HUES64 (cell line): ENCODE results near the gene RTF2.

Experiments used
- H3K27ac ChIP-seq: 2 replicates; pipeline ENCODE4 v1.7.0; 2013; ENCODE audit warnings: low read depth, low read length, inconsistent platforms
- H3K27me3 ChIP-seq: 2 replicates; pipeline ENCODE4 v1.6.1; 2013; ENCODE audit warnings: mild to moderate bottlenecking, low read length; ENCODE audit not compliant: insufficient read depth
- H3K36me3 ChIP-seq: 2 replicates; pipeline ENCODE4 v1.6.1; 2013; ENCODE audit warnings: mild to moderate bottlenecking, low read length; ENCODE audit not compliant: insufficient read depth
- H3K4me1 ChIP-seq: 2 replicates; pipeline ENCODE4 v1.6.1; 2013; ENCODE audit warnings: mild to moderate bottlenecking, low read length, moderate library complexity; ENCODE audit not compliant: insufficient read depth
- H3K4me3 ChIP-seq: 2 replicates; pipeline ENCODE4 v1.5.1; 2013; ENCODE audit warnings: mild to moderate bottlenecking, low read length, moderate library complexity
- H3K9ac ChIP-seq: 2 replicates; pipeline ENCODE4 v1.6.1; 2013; ENCODE audit warnings: mild to moderate bottlenecking, low read depth, low read length
- H3K9me3 ChIP-seq: 2 replicates; pipeline ENCODE4 v1.6.1; 2013; ENCODE audit warnings: low read depth, low read length; ENCODE audit not compliant: insufficient read depth
- WGBS: fragments of 150-250, 120-280 bp; methylation state at CpG from one replicate; pipeline ENCODE4 v1.1.7; 2013; ENCODE audit warnings: missing lambda C conversion rate; 5-methylcytosine and 5-hydroxymethylcytosine counted together

RTF2 gene

DNA sequence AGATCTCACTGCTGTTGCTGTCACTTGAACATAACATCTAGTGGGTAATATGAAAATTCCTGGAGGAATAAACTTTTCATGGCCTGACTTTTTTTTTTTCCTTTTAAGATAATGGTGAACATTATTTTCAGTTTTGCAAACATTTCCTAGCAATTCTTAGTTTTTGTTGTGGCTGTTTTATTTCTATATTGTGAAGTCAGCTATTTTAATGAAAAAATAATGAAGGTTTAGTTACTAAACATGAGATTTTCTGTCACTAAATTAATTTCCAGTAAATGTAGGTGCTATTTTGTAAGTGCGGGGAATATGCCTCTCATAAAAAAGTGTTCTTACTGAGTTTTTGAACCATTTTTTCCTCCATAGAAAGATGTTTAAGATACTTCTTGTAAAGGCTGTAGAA is 32.7 kb downstream of the RTF2 start:
- Histone ChIP-seq H3K4me3 (no peak overlapping the region), H3K9me3 (no peaks in the 10 kb centered on the region), H3K36me3 (peaks cover 16% of the 10 kb centered on the region; the same call in 1 of the 2 replicates), H3K27me3 (no peaks in the 10 kb centered on the region), H3K9ac (no peak overlapping the region), H3K27ac (no peak overlapping the region), H3K4me1 (no peaks in the 10 kb centered on the region)
- WGBS, result 100% methylated on average over 1 of the region's 1 CpG

DNA sequence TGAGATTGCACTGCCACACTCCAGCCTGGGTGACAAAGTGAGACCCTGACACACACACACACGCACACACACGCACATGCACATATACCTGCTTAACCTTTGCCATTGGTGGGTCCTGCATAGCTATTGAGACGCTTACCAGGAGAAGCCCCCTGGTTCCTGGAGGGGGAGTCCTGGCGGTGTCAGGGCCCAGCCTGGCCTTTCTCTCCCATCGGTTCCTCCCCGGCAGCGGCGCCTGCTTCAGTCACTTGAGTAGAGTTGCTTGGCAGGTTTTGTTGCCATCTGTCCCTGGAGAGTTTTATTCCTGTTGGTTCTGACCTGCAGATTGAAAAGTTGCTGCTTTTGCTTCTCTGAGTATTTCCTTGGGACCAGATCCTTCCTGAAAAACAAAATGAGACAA is 35.5 kb downstream of the RTF2 start:
- Histone ChIP-seq H3K36me3 (peaks cover 4% of the 10 kb centered on the region; the same call in 1 of the 2 replicates), H3K4me1 (no peaks in the 10 kb centered on the region), H3K27ac (0 out of 2 replicates have a peak overlapping the region, but pooled peaks have one; percentile 18), H3K9ac (no peak overlapping the region), H3K4me3 (no peak overlapping the region), H3K9me3 (no peaks in the 10 kb centered on the region), H3K27me3 (no peaks in the 10 kb centered on the region)
- 91% methylated on average over 8 of the region's 8 CpGs for WGBS

DNA sequence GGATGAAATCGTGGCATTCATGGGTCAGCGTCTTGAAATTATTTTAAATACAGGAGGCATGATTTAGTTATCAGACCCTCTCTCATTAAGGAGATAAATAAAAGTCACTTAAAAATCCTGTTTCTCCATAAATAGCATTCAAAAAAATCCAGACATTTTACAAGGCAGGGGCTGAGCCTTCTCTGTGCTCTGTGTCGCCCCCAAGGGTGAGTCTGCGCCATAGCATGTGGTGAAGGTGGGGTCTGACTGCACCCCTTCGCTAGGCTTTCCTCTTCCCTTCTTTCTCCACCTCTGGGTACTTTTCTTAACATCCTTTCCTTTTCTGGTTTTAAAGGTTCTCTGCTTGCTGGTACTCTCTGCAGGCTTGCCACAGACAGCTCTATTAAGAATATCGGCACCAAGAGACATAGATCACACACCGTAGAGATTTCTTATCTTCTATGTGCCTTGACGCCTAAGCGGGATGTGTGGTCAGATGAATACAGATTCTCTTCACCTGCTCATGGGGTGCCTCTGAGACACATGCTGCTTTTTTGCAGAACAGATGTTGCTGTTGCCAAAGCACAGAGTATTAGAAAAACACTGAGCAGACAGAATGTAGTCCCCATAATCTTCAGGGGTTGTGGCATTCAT is 36.1 kb downstream of the RTF2 start:
- H3K4me1 ChIP-seq, result no peaks in the 10 kb centered on the region
- H3K4me3 ChIP-seq, result no peak overlapping the region
- H3K36me3 ChIP-seq, result peaks cover 4% of the 10 kb centered on the region; the same call in 1 of the 2 replicates
- H3K9ac ChIP-seq, result no peak overlapping the region
- WGBS, result 93% methylated on average over 9 of the region's 9 CpGs
- 0 out of 2 replicates have a peak overlapping the region, but pooled peaks have one; percentile 18 for H3K27ac ChIP-seq
- no peaks in the 10 kb centered on the region for H3K9me3 ChIP-seq
- H3K27me3 ChIP-seq, result no peaks in the 10 kb centered on the region

DNA sequence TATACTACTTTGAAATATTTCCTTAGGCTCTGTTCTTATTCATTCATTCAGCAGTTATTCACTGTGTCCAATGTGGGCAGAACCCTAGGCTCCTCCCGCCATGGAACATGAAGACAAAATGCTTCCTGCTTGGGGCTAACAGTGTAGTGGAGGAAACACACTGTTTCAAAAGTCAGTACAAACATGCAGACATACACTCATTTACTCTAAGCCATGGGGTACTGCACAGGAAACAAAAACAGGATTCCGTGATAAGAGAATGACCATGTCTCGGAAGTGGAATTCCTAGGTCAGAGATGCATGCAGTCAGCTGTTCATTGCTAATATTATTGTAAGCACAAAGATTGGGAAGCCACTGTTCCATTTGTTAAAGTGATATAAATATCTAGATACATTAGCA is 37.7 kb downstream of the RTF2 start:
- Histone ChIP-seq H3K27ac (no peak overlapping the region), H3K27me3 (no peaks in the 10 kb centered on the region), H3K9ac (no peak overlapping the region), H3K9me3 (no peaks in the 10 kb centered on the region), H3K36me3 (peaks cover 4% of the 10 kb centered on the region; the same call in 1 of the 2 replicates), H3K4me3 (no peak overlapping the region), H3K4me1 (no peaks in the 10 kb centered on the region)
- WGBS, result 71% methylated on average over 3 of the region's 3 CpGs

DNA sequence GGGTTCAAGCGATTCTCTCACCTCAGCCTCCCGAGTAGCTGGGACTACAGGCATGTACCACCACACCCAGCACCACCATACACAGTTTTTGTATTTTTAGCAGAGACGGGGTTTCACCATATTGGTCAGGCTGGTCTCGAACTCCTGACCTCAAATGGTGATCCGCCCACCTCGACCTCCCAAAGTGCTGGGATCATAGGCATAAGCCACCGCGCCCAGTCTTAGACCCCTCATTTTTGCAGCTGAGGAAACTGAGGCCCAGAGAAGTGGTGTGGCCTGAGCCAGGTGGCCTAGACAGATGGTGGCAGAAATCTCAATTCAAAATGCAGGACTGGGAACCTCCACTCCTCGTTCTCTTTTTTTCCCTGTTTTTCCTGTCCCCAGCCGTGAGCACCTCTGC is 43.5 kb downstream of the RTF2 start:
- Histone ChIP-seq H3K9me3 (no peaks in the 10 kb centered on the region), H3K4me1 (no peaks in the 10 kb centered on the region), H3K9ac (no peak overlapping the region), H3K36me3 (peaks cover 13% of the 10 kb centered on the region), H3K27me3 (no peaks in the 10 kb centered on the region), H3K4me3 (no peak overlapping the region), H3K27ac (no peak overlapping the region)
- 95% methylated on average over 10 of the region's 10 CpGs for WGBS

DNA sequence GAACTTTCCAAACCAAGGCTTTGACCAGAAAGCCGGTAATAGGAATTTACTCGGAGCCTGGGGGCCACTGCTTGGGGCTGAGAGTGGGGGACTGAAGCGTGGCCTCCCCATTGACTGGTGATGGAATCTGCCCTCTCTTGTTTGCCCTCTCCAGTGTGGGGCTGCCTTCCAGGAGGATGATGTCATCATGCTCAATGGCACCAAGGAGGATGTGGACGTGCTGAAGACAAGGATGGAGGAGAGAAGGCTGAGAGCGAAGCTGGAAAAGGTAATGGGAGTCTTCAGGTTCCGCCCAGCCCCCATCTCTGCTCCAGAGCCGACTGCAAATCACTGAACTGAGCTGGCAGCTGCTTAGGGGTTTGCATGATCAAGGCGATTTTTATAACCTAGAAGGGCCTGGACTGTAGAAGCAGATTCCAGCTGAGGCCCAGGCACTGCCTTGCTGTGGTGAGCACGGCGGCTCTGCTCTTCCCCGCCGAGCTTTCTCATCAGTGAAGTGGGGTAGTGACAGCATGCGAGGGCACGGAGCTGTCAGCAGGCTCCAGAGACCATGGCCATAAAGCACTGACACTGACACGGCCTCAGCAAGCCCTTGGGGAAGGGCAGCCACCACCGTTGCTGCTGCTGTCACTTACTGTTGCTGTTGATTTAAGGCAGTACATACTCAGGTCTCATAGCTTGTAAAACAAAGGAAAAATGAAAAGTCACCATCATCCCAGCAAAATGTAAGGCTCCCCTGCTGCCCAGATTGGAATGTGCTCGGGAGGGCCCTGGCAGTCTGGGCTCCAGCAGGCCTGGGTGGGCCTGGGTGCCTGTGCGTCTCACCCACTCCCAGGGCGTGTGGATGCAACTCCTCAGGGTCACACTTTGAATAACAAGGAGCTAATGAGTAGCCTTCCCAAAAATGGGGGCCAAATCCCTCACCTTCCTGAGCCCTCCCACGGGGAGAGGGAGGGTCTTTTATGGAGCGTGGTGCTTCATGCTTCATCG is 45.0 kb downstream of the RTF2 start:
- Histone ChIP-seq H3K4me1 (no peaks in the 10 kb centered on the region), H3K9me3 (no peaks in the 10 kb centered on the region), H3K36me3 (peaks cover 28% of the 10 kb centered on the region), H3K27ac (no peak overlapping the region), H3K27me3 (no peaks in the 10 kb centered on the region), H3K9ac (no peak overlapping the region), H3K4me3 (no peak overlapping the region)
- WGBS, result 91% methylated on average over 22 of the region's 22 CpGs

DNA sequence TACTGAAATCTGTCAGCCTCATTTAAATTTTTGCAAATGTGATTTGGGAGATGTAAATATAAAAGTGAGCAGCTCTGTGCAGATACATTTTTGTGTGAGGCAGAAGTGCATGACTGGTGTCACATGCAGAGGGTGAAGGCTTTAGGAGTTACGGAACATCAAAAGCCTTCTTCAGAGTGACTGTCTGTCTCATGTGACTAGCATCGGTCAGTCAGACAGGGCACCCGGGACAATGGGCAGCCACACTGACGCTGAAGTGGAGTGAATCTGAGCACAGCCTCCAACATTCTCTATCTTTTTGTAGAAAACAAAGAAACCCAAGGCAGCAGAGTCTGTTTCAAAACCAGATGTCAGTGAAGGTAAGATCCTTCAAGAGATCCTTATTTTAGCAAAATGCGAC is 48.2 kb downstream of the RTF2 start:
- Histone ChIP-seq H3K4me3 (no peak overlapping the region), H3K27ac (no peak overlapping the region), H3K36me3 (peaks cover 48% of the 10 kb centered on the region), H3K27me3 (no peaks in the 10 kb centered on the region), H3K9ac (no peak overlapping the region), H3K4me1 (no peaks in the 10 kb centered on the region), H3K9me3 (peaks cover 19% of the 10 kb centered on the region)
- WGBS, result 95% methylated on average over 5 of the region's 5 CpGs

DNA sequence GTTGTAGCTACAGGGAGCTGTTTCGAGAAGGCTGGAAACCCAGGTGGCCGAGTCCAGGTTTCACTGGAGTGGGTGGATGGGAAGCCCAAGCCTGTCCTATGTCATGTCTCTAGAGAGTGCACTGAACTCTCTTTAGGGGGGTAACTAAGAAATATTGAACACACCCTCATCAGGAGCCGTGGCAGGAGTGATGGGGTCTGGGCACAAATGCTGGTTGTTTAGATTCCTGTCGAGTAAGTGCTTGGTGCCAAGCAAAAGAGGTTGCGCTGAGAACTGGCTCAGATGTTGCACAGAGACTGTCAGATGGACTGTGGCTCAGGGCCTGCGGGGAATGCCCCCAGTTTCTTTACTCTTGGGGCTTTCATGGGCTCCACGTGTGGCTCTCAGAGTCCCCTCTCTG is 48.8 kb downstream of the RTF2 start:
- peaks cover 19% of the 10 kb centered on the region for H3K9me3 ChIP-seq
- WGBS, result 95% methylated on average over 7 of the region's 7 CpGs
- H3K4me1 ChIP-seq, result no peaks in the 10 kb centered on the region
- no peak overlapping the region for H3K9ac ChIP-seq
- H3K36me3 ChIP-seq, result peaks cover 48% of the 10 kb centered on the region
- no peaks in the 10 kb centered on the region for H3K27me3 ChIP-seq
- H3K4me3 ChIP-seq, result no peak overlapping the region
- no peak overlapping the region for H3K27ac ChIP-seq

DNA sequence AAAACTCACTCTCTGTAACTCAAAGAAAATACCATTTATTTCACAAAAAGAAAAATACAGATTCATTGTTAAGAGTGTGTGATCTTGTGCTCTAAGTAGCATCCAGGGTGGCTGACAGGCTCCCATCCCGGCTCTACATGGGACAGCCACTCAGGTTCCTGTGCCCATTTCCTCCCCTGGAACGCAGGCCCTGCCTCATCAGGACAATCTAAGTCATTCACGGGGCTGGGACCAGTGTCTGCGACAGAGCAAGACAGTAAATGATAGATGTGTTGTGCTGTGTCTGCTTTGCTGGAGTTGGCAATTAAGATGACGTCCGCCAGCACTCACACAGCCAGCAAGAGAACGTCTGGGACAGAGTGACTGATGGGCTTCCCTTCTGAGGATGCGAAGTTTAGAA is 49.2 kb downstream of the RTF2 start:
- WGBS, result 96% methylated on average over 8 of the region's 8 CpGs
- Histone ChIP-seq H3K4me3 (no peak overlapping the region), H3K9ac (no peak overlapping the region), H3K36me3 (peaks cover 48% of the 10 kb centered on the region), H3K9me3 (peaks cover 19% of the 10 kb centered on the region), H3K4me1 (no peaks in the 10 kb centered on the region), H3K27me3 (no peaks in the 10 kb centered on the region), H3K27ac (no peak overlapping the region)

DNA sequence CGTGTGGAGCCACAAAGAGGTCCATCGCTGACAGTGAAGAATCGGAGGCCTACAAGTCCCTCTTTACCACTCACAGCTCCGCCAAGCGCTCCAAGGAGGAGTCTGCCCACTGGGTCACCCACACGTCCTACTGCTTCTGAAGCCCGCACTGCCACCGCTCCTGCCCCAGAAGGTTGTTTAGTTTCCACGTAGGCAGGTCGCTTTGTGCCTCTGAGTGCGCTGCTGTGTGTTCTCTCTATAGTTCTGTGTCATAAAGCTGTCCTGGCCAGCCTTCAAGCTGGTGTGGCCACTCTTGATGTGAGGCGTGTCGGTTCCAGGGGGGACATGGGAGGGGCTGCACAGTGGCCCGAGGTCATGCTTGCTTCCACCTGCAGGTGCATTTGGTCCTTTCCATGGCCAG is 49.7 kb downstream of the RTF2 start:
- 95% methylated on average over 14 of the region's 14 CpGs for WGBS
- no peak overlapping the region for H3K27ac ChIP-seq
- no peaks in the 10 kb centered on the region for H3K4me1 ChIP-seq
- peaks cover 48% of the 10 kb centered on the region for H3K36me3 ChIP-seq
- H3K27me3 ChIP-seq, result no peaks in the 10 kb centered on the region
- H3K4me3 ChIP-seq, result no peak overlapping the region
- H3K9me3 ChIP-seq, result peaks cover 19% of the 10 kb centered on the region
- no peak overlapping the region for H3K9ac ChIP-seq

DNA sequence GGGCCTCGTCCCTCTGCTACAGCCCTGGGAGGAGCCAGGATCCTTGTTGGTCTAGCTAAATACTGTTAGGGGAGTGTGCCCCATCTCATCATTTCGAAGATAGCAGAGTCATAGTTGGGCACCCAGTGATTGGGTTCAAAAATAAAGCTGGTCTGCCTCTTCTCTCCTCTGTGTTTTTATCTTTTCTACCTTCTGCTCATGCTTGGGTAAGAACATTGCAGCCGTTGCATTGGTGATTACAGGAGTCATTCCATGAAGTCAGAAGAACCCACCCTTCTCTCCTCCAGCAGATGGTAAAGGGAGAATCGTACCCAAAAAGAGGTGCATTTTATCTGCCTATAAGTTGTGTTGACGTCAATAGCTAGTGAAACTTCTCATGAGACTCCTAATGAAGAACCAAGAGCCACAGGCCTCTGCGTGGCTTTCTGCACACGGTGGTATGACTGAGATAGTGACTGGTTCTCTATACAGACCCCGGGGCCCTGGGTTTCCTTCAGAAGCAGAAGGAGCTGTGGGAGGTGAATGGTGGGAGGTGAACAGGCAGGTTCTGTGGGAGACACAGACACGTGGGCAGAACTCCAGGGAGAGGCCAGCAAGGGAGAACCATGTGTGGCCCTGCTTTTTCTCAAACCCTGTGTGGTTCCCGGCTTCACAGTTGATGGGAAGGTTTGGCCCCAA is 50.4 kb downstream of the RTF2 start:
- Histone ChIP-seq H3K27me3 (no peaks in the 10 kb centered on the region), H3K36me3 (peaks cover 41% of the 10 kb centered on the region), H3K4me1 (no peaks in the 10 kb centered on the region), H3K9me3 (peaks cover 19% of the 10 kb centered on the region), H3K27ac (no peak overlapping the region), H3K9ac (no peak overlapping the region), H3K4me3 (no peak overlapping the region)
- 97% methylated on average over 10 of the region's 10 CpGs for WGBS
